Esophagus squamous epithelium (tissue), 5 donors: ENCODE data around the gene ARMC9. TPM values are rescaled to one million over a fixed set of nuclear protein-coding genes. Genes with fewer than 3 reads are reported as not detected.
A peak's percentile ranks its signal among the peaks of the same experiment; 100 is the strongest.

Experiments used
- DNase-seq: peaks from one replicate; lab custom pipeline; 2025; lab: John Stamatoyannopoulos, UW
- H3K27ac ChIP-seq, 4 donors: fragments of 200-600 bp; sonication (generic); one replicate each; pipeline ENCODE4 v1.5.1; 2016 to 2019; ENCODE audit warnings: mild to moderate bottlenecking in 1 of 4
- H3K27me3 ChIP-seq, 4 donors: fragments of 200-600 bp; sonication (generic); 1 replicate in 3 of 4; 2 replicates in 1 of 4; pipeline versions ENCODE4 v1.5.1 to v1.6.0; 2017 to 2021; ENCODE audit warnings: antibody characterized with exemption in 1 of 4
- H3K36me3 ChIP-seq, 3 donors: fragments of 200-600 bp; sonication (generic); one replicate each; pipeline ENCODE4 v1.5.1; 2016 to 2019
- H3K4me1 ChIP-seq, 3 donors: fragments of 200-600 bp; sonication (generic); one replicate each; pipeline ENCODE4 v1.5.1; 2017 to 2019
- H3K4me3 ChIP-seq, 4 donors: fragments of 200-600 bp; sonication (generic); 1 replicate in 3 of 4; 2 replicates in 1 of 4; pipeline ENCODE4 v1.5.1; 2016 to 2019; ENCODE audit warnings: mild to moderate bottlenecking in 2 of 4, moderate library complexity in 1 of 4
- H3K9me3 ChIP-seq, 3 donors: fragments of 200-600 bp; sonication (generic); one replicate each; pipeline ENCODE4 v1.5.1; 2016 to 2019
- CTCF ChIP-seq, 6 experiments: fragments of 450-650 bp in 4 of 6; fragments of 200-600 bp in 2 of 6; sonication (generic) in 2 of 6; IDR thresholded peaks; one replicate each; pipeline ENCODE4 v1.5.1; 2016 to 2019; ENCODE audit warnings: antibody characterized with exemption in 6 of 6, mild to moderate bottlenecking in 4 of 6, moderate library complexity in 4 of 6
- POLR2A ChIP-seq, 4 donors: fragments of 450-650 bp; IDR thresholded peaks; one replicate each; pipeline ENCODE4 v1.6.1; 2017; ENCODE audit warnings: antibody characterized with exemption in 4 of 4, mild to moderate bottlenecking in 4 of 4, moderate library complexity in 3 of 4
- WGBS, 2 donors: methylation state at CpG; one replicate each; pipeline ENCODE4 v1.1.5; 2018; 5-methylcytosine and 5-hydroxymethylcytosine counted together
- intact Hi-C: fragments of 100-400 bp; cut with DNase I; formaldehyde crosslinking; loops from one replicate; pipeline ENCODE4 v1.15.0; 2022
- total RNA-seq, 4 donors: library from RNA; depleted of rRNA; stranded (reverse); fragments of >200 nt; gene quantifications; one replicate each; pipeline ENCODE4 v1.1.0, GENCODE V29; 2016
- donor health status: DM: yes; HTN: yes; CAD: no.

Gene ARMC9
- total RNA-seq, 4 donors from 2014 or later = 2.1 to 13.9 (median 3.9) TPM

GRCh38 chr2:231390667-231391066, 192.2 kb downstream of the ARMC9 start:
- intact Hi-C loops = loop anchor here (10.0 kb wide), 1 partner anchor 166 kb away; no protein-coding TSS in a partner anchor
- H3K4me3 ChIP-seq = no peak overlapping the region
- 70 to 83% methylated on average over 8 of the region's 8 CpGs for WGBS, 2 donors
- peaks cover 0 to 2% (median 0%) of the 10 kb centered on the region in 3 donors for H3K36me3 ChIP-seq
- H3K4me1 ChIP-seq = peaks cover 6 to 24% (median 7%) of the 10 kb centered on the region in 3 donors
- DNase-seq = no peak
- peaks cover 0 to 45% (median 1%) of the 10 kb centered on the region in 4 donors for H3K27me3 ChIP-seq
- no peak overlapping the region for H3K27ac ChIP-seq
- TF ChIP-seq CTCF (IDR thresholded peaks at IDR 0.05) (no peak), POLR2A (IDR thresholded peaks at IDR 0.05) (no peak)
- no peaks in the 10 kb centered on the region for H3K9me3 ChIP-seq

- Histone ChIP-seq H3K27me3 (peaks cover 0 to 58% (median 4%) of the 10 kb centered on the region in 4 donors), H3K4me1 (peaks cover 11 to 36% (median 14%) of the 10 kb centered on the region in 3 donors), H3K4me3 (no peak overlapping the region), H3K36me3 (no peaks in the 10 kb centered on the region), H3K9me3 (no peaks in the 10 kb centered on the region), H3K27ac (no peak overlapping the region)
- intact Hi-C loops = loop anchor here (10.0 kb wide), 1 partner anchor 167 kb away; no protein-coding TSS in a partner anchor
- no peak for TF ChIP-seq POLR2A (IDR thresholded peaks at IDR 0.05)
- 76 to 100% methylated on average over 2 to 6 of the region's 7 CpGs for WGBS, 2 donors
- DNase-seq = no peak
Measured at GRCh38 chr2:231391981-231392380, 193.6 kb downstream of the ARMC9 start.

GRCh38 chr2:231392431-231393148, 194.2 kb downstream of the ARMC9 start:
- TF ChIP-seq CTCF (IDR thresholded peaks at IDR 0.05) = no peak
- no peak for TF ChIP-seq POLR2A (IDR thresholded peaks at IDR 0.05)
- Histone ChIP-seq H3K36me3 (no peaks in the 10 kb centered on the region), H3K4me3 (no peak overlapping the region), H3K4me1 (peaks cover 11 to 36% (median 14%) of the 10 kb centered on the region in 3 donors), H3K27ac (peak overlapping the region in 1 of 4 donors; percentile 52), H3K9me3 (no peaks in the 10 kb centered on the region), H3K27me3 (peaks cover 0 to 63% (median 4%) of the 10 kb centered on the region in 4 donors)
- DNase-seq = no peak
- 78 to 93% methylated on average over 5 to 10 of the region's 14 CpGs for WGBS, 2 donors
- intact Hi-C loops = loop anchor here (10.0 kb wide), 1 partner anchor 168 kb away; no protein-coding TSS in a partner anchor

GRCh38 chr2:231393149-231394131, 195.0 kb downstream of the ARMC9 start:
- TF ChIP-seq CTCF (IDR thresholded peaks at IDR 0.05) (peak in 1 of 6 experiments; percentile 20), POLR2A (IDR thresholded peaks at IDR 0.05) (peak in 1 of 4 donors; percentile 18)
- peaks cover 0 to 67% (median 4%) of the 10 kb centered on the region in 4 donors for H3K27me3 ChIP-seq
- 83 to 88% methylated on average over 4 to 9 of the region's 17 CpGs for WGBS, 2 donors
- no peak for DNase-seq
- intact Hi-C loops = loop anchor here (10.0 kb wide), 1 partner anchor 169 kb away; no protein-coding TSS in a partner anchor
- H3K9me3 ChIP-seq = no peaks in the 10 kb centered on the region
- no peaks in the 10 kb centered on the region for H3K36me3 ChIP-seq
- H3K4me3 ChIP-seq = no peak overlapping the region
- H3K4me1 ChIP-seq = peaks cover 11 to 31% (median 14%) of the 10 kb centered on the region in 3 donors
- peak overlapping the region in 2 of 4 donors; percentile 21 to 58 for H3K27ac ChIP-seq
